NCI-H1417 (cell line): ENCODE results near the gene GADD45B.
A peak's percentile ranks its signal among the peaks of the same experiment; 100 is the strongest.
"Not testable (repeated sequence)": the region's sequence is repeated elsewhere in the genome, so short reads cannot be mapped to it uniquely, and the experiment has no call there.

ENCODE experiments used
- DNase-seq, 3 experiments: peaks; one replicate each; lab custom pipeline; 2025; lab: John Stamatoyannopoulos, UW

The GADD45B gene

DNA sequence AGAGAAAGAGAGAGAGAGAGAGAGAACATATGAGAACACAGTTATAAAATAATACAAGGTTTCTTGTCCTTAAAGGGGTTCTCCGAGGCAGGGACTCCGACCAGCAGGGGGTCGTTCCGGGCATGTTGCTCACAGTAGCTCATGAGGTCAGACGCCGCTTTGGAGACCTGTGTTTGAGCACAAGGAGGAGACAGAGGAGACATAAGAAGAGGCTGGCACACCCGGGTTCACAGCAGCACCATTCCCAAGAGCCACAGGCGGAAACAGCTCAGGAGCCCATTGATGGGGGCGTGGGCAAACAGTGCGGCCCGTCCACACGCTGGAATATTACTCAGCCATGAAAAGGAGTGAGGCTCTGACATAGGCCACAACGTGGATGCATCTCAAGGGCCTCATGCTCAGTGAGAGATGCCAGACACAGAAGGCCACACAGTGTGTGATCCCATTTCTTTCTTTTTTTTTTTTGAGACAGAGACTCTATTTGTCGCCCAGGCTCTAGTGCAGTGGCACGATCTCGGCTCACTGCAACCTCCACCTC is 39.1 kb downstream of the GADD45B start:
- DNase-seq, result no peak

DNA sequence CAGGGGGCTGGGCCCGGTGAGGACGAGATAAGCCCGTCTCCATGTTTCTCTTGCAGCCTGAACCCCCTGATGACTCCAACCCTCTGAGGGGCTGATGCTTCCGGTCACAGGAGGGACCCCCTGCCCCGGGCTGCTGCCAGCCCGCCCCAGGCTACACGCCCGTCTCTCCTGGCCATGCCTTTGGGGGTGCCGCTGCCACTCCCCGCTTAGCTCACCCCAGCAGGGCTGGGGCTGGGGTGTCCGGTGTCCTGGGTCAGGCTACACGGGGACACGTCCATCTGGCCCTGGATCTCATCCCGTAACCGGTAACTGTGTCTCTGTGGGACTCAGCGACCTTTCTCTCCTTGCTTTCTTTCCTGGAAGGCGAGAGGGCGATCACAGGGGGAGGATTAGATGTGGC is 40.8 kb downstream of the GADD45B start:
- DNase-seq, result no peak

DNA sequence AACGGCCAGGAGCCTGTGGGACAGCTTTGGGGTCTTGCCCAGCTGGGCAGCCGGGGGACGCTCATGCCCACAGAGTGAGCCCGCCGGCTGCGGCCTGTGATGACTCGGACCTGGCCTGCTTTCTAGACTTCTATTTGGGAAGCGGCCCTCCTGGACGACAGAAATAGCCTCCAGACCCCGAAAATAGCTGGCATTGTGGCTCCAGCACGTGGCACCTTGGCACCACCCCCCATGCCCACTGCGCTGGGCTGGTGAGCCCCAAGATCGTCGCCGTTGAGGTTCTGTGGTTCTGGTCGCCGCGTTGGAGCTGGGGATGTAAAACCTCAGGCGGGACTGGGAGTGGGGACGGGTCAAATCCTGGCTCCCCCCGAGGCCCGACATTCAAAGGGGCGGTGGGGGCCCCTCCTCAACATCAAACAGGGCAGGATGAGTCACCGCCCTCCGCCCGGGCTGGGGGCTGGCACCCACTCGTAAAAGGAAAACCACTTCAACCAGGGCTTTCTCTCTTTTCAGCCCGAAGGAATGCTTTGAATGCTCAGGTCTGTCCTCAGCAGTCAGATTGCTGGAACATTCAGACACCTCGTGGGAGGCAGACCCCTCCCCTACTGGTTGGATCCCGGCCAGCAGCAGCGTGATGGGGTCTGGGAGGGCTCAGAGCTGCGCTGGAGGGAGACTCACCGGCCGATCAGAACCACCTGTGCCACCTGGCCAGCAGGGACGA is 42.1 kb downstream of the GADD45B start:
- DNase-seq, result peak in 2 of 3 experiments; percentile 43 to 75

DNA sequence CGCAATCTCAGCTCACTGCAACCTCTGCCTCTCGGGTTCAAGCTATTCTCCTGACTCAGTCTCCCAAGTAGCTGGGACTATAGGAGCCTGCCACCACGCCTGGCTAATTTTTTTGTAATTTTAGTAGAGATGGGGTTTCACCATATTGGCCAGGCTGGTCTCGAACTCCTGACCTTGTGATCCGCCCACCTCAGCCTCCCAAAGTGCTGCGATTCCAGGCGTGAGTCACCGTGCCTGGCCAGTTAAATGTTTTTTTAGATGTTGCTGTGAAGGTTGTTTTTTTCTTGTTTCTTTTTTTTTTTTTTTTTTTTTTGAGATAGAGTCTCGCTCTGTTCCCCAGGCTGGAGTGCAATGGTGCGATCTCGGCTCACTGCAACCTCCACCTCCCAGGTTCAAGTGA is 42.9 kb downstream of the GADD45B start:
- DNase-seq, result not testable (repeated sequence)

DNA sequence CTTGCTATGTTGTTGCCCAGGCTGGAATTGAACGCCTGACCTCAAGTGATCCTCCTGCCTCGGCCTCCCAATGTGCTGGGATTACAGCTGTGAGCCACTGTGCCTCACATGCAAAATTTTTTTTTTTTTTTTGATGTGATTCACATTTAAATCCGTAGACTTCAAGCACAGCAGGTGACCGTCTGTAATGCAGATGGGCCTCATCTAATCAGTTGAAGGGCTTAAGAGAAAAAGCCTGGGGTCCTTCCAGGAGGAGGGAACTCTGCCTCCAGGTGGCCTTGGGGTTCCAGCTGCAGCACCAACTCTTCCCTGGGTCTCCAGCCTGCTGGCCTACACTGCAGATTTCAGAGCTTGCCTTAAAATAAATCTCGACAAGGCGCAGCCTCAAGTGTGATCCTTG is 43.6 kb downstream of the GADD45B start:
- DNase-seq, result no peak

DNA sequence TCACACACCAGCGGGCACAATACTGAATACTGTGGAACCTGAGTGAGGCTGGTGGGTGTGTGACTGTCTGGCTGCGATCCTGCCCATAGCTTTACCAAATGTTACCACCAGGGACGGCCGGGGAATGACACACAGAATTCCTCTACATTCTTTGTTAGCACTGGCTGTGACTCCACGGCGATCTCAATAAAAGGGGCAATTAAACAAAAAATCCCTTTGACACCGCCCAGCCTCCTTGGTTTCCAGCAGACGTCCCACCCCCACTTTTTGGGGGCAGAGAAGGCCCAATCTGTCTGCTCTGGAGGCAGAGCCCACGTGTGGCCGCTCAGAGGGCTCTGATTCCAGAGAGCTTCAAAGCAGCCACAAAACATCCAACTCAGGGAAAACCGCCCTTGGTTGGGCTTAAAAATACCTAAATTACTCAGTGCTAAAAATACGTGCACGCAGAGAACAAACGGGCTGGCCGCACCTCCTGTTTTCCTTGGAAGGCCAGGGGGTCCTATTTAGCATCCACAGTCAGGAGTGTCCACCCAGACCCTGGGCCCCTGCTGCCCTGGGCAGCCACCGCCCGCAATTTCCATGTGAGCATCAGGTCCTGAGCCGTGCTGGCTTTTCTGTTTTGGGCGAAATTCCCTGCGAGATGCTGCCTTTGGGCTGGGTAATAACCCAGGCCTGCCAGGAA is 47.8 kb downstream of the GADD45B start:
- no peak for DNase-seq

DNA sequence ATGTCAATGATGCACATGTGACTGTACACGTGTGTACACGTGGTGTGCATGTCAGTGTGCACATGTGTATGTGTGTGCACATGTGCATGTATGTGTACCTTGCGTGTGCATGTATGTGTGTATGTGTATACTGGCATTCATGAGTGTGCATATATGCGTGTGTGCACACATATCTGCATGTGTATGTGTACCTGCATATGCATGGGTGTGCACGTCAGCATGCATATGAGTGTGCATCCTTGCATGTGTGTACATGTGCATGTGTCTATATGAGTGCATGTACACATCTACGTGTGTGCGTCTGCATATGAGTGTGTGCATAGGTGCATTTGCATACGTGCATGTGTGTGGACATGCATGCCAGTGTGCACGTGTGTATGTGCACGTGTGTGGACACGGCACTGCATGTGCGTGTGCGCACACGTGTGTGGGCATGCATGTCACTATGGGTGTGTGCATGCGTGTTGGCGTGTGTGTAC is 48.5 kb downstream of the GADD45B start:
- DNase-seq, result no peak

DNA sequence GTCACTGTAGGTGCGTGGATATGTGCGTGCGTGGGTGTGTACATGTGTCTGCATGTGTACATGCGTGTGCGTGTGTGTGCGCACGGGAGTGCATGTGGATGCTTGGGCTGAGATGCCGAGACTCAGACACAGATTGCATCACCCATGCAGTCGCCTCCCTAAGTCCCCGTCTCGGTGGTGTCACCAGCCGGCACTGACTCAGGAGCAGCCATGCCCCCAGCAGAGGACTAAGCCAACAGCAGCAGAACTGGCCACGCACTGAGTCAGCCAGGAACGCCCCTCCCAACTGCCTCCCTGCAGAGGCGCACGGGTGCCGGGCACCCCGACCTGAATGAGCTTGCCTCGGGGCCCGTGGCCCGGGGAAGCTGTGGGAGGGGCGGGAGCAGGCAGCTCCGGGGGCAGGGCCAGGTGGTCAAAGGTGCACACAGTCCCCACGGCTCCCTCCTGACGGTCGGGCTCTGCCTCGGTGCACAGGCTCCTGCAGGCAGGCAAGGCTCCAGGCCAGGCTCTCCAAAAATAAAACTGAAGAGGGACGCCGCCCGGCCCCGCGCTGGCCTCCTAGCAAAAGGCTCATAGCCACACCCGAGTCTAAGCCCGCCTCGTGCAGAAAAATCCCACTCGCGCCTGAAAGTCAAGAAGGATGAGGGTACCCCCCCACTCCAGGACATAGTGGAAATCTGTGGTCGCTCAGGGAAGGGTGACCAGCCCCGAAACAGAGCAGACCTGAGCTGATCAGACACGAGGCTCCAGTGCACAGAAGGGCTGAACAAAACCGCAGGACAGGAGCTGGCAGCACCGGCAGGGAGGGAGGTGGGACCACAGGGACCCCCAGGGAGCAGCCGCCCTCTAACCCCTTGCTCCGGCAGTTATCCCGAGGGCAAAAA is 49.2 kb downstream of the GADD45B start:
- peak in 1 of 3 experiments; percentile 35 for DNase-seq

DNA sequence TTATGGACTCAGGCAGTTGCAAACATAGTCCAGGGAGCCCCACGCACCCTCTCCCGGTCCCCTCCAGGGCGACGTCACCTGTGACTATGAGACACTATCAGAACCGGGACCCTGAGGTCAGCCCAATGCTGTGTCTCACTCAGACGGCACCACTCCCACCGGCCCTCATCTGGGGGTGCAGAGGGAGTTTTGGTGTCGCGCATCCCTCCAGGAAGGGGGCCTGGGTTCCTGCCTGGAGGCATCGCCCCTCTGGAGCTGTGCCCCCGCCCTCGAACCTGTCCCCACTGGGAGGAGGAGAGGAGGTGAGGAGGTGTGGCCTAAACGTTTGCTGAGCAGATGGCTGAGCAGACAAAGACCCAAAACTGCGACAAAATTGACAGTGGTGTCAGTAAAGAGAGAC is 51.2 kb downstream of the GADD45B start:
- DNase-seq, result no peak

DNA sequence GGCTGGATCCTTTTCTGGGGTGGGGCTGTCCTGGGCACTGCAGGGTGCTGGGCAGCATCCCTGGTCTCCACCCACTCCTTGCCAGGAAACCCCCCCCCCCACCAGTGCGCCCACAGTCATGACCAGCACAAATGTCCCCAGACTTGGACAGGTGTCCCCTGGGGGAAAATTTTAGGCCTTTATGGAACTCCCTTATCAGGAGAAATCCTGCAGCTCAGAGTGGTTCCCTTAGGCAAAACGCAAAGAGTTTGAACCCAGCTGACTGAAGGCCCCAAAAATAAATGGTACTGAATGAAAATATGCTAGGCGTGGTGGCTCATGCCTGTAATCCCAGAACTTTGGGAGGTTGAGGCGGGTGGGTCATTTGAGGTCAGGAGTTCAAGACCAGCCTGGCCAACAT is 51.8 kb downstream of the GADD45B start:
- DNase-seq, result no peak
